Stimulated activated CD4-positive, alpha-beta T cell treated with anti-CD3 and anti-CD28 coated beads, Interleukin-12 subunit alpha, Interleukin-12 subunit beta, amount 100 ng/mL, for 4 hours (primary cell): Measurements from ENCODE around the gene TPT1.

Source experiments
- DNase-seq: peaks from one replicate; pipeline ENCODE4 v3.0.0-alpha.2; 2020

Gene TPT1

DNA sequence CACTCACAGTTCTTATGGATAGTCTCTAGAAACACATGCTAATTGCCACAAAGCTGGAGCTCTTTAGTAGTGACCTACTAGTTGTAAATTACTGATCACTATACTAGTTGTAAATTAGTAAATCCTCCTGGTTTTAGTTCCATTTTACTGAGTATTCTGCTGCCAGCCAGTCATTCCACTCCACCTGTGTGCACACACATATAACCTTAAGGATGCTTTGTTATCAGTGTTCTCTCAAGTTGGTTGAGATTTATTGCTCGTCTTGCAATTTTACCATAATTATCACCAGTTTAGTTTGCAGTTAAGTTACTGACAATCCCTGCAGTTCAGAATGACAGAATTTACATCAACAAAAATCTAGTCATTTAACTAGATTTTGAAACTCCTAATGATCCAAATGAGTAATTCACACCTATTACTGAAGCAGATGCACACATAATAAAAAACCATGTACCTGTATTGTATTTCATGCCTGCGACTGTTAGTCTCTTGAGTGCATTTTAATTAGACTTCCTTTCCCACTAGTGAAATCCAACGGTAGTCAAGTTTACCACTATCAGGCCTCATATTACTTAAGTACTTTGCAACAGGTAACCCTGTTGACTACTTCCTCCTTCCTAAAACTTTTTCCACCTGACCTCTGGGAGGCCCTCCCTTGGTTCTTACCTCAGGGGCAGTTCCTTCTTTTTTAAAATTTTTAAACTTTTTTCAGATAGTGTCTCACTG, 7.6 kb downstream of the TPT1 start:
- DNase-seq = no peak

GRCh38 chr13:45332831-45333219, 8.2 kb downstream of the TPT1 start:
- DNase-seq = no peak

DNA sequence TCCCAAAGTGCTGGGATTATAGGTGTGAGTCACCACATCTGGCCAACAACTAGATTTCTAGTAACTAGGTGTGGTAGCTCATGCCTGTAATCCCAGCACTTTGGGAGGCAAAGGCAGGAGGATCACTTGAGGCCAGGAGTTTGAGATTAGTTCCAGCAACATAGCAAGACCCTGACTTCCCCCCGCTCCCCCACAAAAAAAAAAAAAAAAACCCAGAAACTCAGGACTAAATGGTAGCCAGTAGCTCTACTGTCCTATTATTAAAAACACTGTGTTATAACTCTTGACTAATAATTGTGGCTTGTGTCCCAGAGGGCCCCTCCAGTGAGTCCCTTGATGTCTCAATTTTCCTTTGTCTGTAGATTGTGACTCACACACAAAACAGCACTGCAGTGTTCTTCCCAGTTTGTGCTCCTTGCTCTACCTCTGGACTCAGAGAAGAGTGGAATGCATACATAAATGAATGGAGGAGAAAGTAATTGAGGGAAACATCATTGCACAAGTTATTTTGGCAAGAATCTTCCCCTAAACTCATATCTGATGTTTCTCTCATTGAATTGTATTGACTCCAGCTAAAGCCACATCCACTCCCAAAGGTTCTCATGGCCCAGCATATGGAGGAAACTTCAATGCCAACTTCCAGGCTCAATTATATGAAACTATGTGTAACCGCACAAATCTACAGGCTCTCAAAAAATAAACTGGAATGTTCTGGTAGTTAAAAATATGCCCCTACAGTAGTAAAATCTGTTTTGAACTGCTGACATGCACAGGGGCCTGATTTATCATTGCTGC, 8.8 kb downstream of the TPT1 start:
- DNase-seq = no peak

DNA sequence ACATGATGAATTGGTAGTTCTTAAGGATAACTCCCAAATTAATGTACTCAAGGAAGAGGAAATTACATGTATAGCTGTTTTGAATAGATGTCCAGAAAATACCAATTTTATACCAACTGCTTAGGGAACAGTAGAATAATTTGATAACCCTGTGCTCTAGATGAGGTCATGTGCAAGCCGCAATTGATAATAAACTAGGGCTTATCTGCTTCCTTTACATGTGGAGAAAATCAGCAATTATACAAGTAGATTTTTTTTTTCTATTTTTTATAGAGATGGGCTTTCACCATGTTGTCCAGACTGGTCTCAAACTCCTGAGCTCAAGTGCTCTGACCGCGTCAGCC, 9.3 kb downstream of the TPT1 start:
- DNase-seq = no peak

DNA sequence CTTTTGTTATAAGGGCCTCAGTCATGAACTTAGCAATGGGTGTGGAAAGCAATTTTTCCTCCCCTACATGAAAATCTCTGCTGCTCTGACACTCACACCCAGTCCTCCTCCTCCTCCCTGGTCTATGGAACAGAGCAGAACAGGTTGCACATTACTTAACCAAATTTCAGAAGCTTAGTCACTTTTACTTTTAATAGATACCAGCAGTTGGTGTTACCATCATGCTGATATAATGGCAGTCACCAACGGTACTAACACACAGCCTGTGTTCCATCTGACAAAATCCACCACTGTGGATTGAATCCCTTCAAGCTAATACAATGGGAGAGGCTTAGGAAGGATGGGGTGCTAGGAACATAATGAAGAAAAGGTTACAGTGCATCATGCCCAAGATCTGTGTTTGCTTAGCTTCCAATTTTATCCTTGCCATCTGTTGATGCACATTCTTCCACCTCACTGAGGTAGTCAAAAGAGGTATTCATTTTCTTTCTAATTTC, 9.8 kb downstream of the TPT1 start:
- DNase-seq = no peak

- no peak for DNase-seq
Observed at GRCh38 chr13:45328661-45329111, 12.3 kb downstream of the TPT1 start.

GRCh38 chr13:45327253-45327955, 13.6 kb downstream of the TPT1 start:
- no peak for DNase-seq

DNA sequence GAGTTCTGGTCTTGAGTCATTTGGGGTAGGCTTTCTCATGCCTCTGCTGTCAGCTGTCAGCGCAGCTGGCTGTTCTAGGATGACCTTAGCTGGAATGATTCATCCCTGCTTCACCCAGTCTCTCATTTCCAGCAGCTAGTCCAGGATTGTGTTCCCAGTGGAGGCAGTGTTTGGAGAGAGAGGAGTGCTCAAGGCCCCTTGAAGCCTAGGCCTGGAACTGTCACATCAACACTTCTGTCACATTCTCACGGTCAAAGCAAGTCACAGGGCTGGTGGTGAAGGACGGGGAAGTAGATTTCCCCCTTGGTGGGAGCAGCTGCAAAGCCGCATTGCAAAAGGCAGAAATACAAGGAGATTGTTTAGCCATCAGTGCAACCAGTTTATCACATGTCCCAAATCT, 15.2 kb downstream of the TPT1 start:
- no peak for DNase-seq

DNA sequence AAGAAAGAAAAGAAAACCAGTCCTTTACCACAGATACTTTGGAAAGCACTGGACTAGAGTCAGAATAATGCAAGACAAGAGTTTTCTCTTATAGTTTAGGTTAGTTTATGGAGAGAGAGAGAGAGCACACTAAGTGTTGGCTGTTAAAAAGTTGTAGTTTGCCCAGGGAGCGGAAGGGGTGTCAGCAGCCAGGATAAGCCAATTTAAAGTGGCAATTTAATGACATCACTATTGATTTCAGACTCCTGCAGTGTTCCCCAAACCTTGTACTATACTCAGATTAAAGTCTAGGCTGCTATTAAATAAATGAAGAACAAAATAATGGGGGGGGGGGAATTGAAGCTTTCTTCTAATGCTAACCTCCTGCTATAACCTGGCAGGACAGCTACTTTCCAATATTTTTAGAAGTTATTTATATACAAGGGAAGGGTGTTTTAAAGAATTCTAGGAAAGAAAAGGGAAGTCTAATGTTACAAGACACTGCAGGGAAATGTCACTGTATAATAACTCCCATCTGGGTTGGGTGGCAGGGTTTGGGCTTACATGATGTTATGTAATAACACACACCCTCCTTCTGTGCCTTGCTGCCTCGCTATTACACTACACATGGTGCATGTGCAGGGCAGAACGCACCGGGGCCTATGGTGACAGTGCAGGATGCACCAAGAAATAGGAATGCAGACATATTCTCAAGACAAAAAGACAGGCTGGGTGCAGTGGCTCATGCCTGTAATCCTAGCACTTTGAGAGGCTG, 19.9 kb downstream of the TPT1 start:
- no peak for DNase-seq

DNA sequence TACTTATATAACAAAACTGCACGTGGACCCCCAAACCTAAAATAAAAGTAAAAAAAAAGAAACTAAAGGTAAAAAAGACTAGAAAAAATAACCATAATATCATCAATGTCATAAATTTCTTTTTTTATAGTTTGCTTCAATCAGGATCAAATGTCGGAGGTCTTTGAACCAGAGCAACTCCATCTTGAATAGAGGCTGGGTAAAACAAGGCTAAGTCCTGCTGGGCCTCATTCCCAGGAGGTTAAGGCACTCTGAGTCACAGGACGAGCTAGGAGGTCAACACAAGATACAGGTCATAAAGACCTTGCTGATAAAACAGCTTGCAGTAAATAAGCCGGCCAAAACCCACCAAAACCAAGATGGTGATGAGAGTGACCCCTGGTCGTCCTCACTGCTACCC, 24.0 kb downstream of the TPT1 start:
- no peak for DNase-seq

GRCh38 chr13:45316338-45316737, 24.6 kb downstream of the TPT1 start:
- DNase-seq = no peak

DNA sequence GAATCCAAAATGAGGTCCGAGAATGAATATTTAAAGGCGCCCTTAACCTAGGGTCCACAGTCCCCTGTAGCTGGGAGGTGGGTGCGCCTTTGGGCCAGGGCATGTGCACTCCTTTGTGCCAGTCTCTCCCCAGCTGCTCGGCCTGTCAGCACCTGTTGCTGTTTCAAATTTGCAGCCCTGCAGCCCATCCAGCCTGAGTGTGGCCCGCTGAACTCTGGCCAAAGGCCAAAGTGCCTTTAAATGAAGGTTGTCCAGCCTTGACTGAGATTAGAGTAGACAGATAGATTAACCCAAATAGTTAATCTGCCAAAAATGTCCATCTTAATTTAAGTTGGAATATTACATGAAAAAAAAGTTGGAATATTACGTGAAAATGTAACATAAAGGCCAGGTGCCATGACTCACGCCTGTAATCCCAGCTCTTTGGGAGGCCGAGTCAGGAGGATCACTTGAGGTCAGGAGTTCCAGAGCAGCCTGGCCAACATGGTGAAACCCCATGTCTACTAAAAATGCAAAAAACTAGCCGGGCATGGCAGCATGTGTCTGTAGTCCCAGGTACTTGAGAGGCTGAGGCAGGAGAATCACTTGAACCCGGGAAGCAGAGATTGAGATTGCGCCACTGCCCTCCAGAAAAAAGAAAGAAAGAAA, 25.3 kb downstream of the TPT1 start:
- no peak for DNase-seq

GRCh38 chr13:45314822-45315221, 26.2 kb downstream of the TPT1 start:
- DNase-seq = no peak

- no peak for DNase-seq
Observed at GRCh38 chr13:45310341-45311131, 30.4 kb downstream of the TPT1 start.

DNA sequence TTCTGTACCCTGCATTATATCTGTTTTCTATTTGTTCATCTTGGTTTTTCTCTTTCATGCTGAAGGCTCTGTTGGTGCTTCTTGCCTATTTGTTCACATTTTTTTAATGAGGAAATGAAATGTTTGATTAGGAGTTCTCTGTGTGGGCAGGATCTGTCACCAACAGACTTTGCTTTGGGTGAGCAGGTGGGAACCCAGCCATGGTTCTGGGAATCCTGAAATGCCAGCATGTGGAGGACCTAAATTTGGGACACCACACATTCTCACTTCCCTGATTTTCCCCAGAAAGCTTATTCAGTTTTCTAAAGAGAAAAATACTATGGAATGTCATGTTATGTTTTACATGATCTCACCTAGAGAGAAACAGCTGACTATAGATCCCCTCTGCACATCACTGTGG, 34.0 kb downstream of the TPT1 start:
- DNase-seq = no peak

DNA sequence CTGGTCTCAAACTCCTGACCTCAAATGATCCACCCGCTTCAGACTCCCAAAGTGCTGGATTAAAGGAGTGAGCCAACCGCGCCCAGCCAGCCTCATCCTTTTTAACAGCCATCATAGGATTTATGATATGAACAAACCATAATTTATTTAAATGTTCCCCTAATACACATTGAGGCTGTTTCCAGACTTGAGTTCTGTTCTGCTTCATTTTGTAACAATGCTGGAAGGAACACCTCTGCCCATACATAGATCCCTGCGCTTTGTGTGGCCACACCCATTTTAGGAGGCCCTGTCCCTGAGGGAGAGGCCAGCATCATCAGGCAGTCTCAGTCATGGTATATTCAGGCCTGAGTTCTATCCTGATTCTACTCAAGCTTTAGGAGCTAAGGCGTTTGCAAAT, 35.9 kb downstream of the TPT1 start:
- no peak for DNase-seq

- no peak for DNase-seq
Observed at GRCh38 chr13:45303866-45304265, 37.1 kb downstream of the TPT1 start.

DNA sequence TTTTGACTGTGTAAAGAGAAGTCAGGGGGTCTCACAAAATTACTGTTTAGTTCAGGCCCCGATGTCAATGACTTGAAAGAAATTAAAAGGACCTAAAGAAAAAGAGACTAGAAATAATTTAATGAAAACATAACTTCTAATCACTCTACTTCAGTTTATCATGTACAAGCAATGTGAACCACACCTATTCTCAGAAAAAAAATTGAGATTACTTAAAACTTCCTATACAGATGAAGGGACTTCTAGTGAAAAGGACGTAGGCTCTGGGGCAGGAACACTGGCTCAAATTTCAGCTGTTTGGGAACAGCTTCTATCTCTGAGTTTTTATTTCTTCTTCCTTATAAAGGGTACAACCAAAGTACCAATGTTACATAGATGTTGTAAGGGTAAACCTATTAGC, 38.0 kb downstream of the TPT1 start:
- DNase-seq = no peak

- no peak for DNase-seq
Observed at GRCh38 chr13:45302507-45302906, 38.5 kb downstream of the TPT1 start.

GRCh38 chr13:45301263-45301662, 39.7 kb downstream of the TPT1 start:
- no peak for DNase-seq

GRCh38 chr13:45300190-45300985, 40.6 kb downstream of the TPT1 start:
- DNase-seq = no peak
